ENCODE results near the gene MAL.
"Not testable (repeated sequence)": the region's sequence is repeated elsewhere in the genome, so short reads cannot be mapped to it uniquely, and the experiment has no call there.

Gene MAL

GRCh38 chr2:95034818-95035217 lies 9.3 kb downstream of the MAL start:
- no peak for DNase-seq

GRCh38 chr2:95036596-95037383 lies 11.3 kb downstream of the MAL start:
- no peak for DNase-seq

GRCh38 chr2:95037384-95037839 lies 11.9 kb downstream of the MAL start:
- no peak for DNase-seq

- not testable (repeated sequence) for DNase-seq
Observed at GRCh38 chr2:95037841-95038585, 12.5 kb downstream of the MAL start.

- no peak for DNase-seq
Observed at GRCh38 chr2:95038635-95039298, 13.3 kb downstream of the MAL start.

GRCh38 chr2:95039363-95039762 lies 13.9 kb downstream of the MAL start:
- DNase-seq = peak; percentile 32

GRCh38 chr2:95039978-95040377 lies 14.5 kb downstream of the MAL start:
- no peak for DNase-seq

GRCh38 chr2:95040426-95040825 lies 14.9 kb downstream of the MAL start:
- DNase-seq = no peak

GRCh38 chr2:95041060-95041823 lies 15.7 kb downstream of the MAL start:
- no peak for DNase-seq

GRCh38 chr2:95041824-95042442 lies 16.4 kb downstream of the MAL start:
- DNase-seq = no peak

- DNase-seq = no peak
Observed at GRCh38 chr2:95042472-95043271, 17.2 kb downstream of the MAL start.

GRCh38 chr2:95043300-95044093 lies 18.0 kb downstream of the MAL start:
- no peak for DNase-seq

GRCh38 chr2:95044601-95045000 lies 19.1 kb downstream of the MAL start:
- no peak for DNase-seq

GRCh38 chr2:95046371-95047112 lies 21.0 kb downstream of the MAL start:
- no peak for DNase-seq

GRCh38 chr2:95047629-95048510 lies 22.4 kb downstream of the MAL start:
- DNase-seq = no peak

GRCh38 chr2:95048825-95049682 lies 23.5 kb downstream of the MAL start:
- no peak for DNase-seq

GRCh38 chr2:95049683-95049955 lies 24.1 kb downstream of the MAL start:
- DNase-seq = no peak

GRCh38 chr2:95049961-95050360 lies 24.5 kb downstream of the MAL start:
- no peak for DNase-seq

Data from activated T-cell treated with anti-CD3 and anti-CD28 coated beads for 4 hours (primary cell).